HEK293T (cell line): ENCODE results near the gene KIF19.

Source experiments
- CTCF ChIA-PET: fragments of 350-600 bp; formaldehyde crosslinking; extraction: SDS; loops from one replicate; lab custom pipeline; 2021; ENCODE audit warnings: antibody characterized with exemption, inconsistent platforms; lab: Yijun Ruan, JAX
- POLR2A ChIA-PET: fragments of 350-600 bp; formaldehyde crosslinking; extraction: SDS; loops from one replicate; lab custom pipeline; 2020; ENCODE audit warnings: antibody characterized with exemption, inconsistent platforms; lab: Yijun Ruan, JAX
- DNase-seq: peaks from one replicate; pipeline ENCODE4 v3.0.0; 2012; ENCODE audit warnings: mixed read lengths; ENCODE audit errors: extremely low spot score
- ARNT ChIP-seq: fragments of 450-650 bp; IDR thresholded peaks from 2 replicates; pipeline ENCODE4 v1.6.1; 2017; ENCODE audit warnings: mild to moderate bottlenecking
- BHLHE40 ChIP-seq: fragments of 450-650 bp; IDR thresholded peaks from 2 replicates; pipeline ENCODE4 v1.6.1; 2016; ENCODE audit warnings: mild to moderate bottlenecking, moderate library complexity, borderline replicate concordance
- CTBP1 ChIP-seq: fragments of 450-650 bp; IDR thresholded peaks from 2 replicates; pipeline ENCODE4 v1.6.1; 2016; ENCODE audit warnings: borderline replicate concordance
- ELF4 ChIP-seq: fragments of 450-650 bp; IDR thresholded peaks from 2 replicates; pipeline ENCODE4 v1.6.1; 2017; ENCODE audit warnings: antibody characterized with exemption
- FOXA1 ChIP-seq: fragments of 450-650 bp; IDR thresholded peaks from 2 replicates; pipeline ENCODE4 v1.6.1; 2016; ENCODE audit warnings: mild to moderate bottlenecking
- FOXK2 ChIP-seq: fragments of 450-650 bp; IDR thresholded peaks from 2 replicates; pipeline ENCODE4 v1.6.1; 2016; ENCODE audit warnings: mild to moderate bottlenecking
- FOXM1 ChIP-seq: fragments of 450-650 bp; IDR thresholded peaks from 2 replicates; pipeline ENCODE4 v1.6.1; 2017; ENCODE audit warnings: mild to moderate bottlenecking, borderline replicate concordance
- HDGF ChIP-seq: fragments of 450-650 bp; IDR thresholded peaks from 2 replicates; pipeline ENCODE4 v1.6.1; 2017; ENCODE audit warnings: antibody characterized with exemption, borderline replicate concordance
- L3MBTL2 ChIP-seq: fragments of 450-650 bp; conservative IDR thresholded peaks from 2 replicates; pipeline ENCODE4 v1.6.1; 2016; ENCODE audit warnings: mild to moderate bottlenecking
- LEF1 ChIP-seq: fragments of 450-650 bp; IDR thresholded peaks from 2 replicates; pipeline ENCODE4 v1.6.1; 2017; ENCODE audit warnings: mild to moderate bottlenecking, borderline replicate concordance
- NFRKB ChIP-seq: fragments of 450-650 bp; IDR thresholded peaks from 2 replicates; pipeline ENCODE4 v1.6.1; 2016; ENCODE audit warnings: mild to moderate bottlenecking, moderate library complexity
- SP1 ChIP-seq: fragments of 450-650 bp; IDR thresholded peaks from 2 replicates; pipeline ENCODE4 v1.6.1; 2017
- SUZ12 ChIP-seq: fragments of 450-650 bp; IDR thresholded peaks from 2 replicates; pipeline ENCODE4 v1.6.1; 2016; ENCODE audit warnings: mild to moderate bottlenecking
- TARDBP ChIP-seq: fragments of 450-650 bp; IDR thresholded peaks from 2 replicates; pipeline ENCODE4 v1.6.1; 2016
- ZNF384 ChIP-seq: fragments of 450-650 bp; IDR thresholded peaks from 2 replicates; pipeline ENCODE4 v1.6.1; 2016
- TF ChIP-seq, protein P1 (sequence below): fragments of 450-650 bp; IDR thresholded peaks from 2 replicates; pipeline ENCODE4 v1.6.1; 2016

KIF19 gene

GRCh38 chr17:74334393-74335039 lies 8.5 kb downstream of the KIF19 start:
- no peak for DNase-seq
- TF ChIP-seq HDGF (no peak), FOXK2 (no peak), ARNT (no peak), SP1 (no peak), TARDBP (no peak), BHLHE40 (no peak), ELF4 (no peak), FOXA1 (no peak), SUZ12 (no peak), L3MBTL2 (no peak), NFRKB (no peak)
- TF ChIP-seq, protein P1, sequence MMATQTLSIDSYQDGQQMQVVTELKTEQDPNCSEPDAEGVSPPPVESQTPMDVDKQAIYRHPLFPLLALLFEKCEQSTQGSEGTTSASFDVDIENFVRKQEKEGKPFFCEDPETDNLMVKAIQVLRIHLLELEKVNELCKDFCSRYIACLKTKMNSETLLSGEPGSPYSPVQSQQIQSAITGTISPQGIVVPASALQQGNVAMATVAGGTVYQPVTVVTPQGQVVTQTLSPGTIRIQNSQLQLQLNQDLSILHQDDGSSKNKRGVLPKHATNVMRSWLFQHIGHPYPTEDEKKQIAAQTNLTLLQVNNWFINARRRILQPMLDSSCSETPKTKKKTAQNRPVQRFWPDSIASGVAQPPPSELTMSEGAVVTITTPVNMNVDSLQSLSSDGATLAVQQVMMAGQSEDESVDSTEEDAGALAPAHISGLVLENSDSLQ: no peak
- ChIA-PET POLR2A (no interaction called here), CTCF (no interaction called here)

- TF ChIP-seq BHLHE40 (no peak), SP1 (no peak), HDGF (no peak), SUZ12 (no peak), FOXK2 (no peak), ZNF384 (no peak), FOXM1 (no peak), CTBP1 (no peak), NFRKB (no peak), TARDBP (no peak), FOXA1 (no peak), LEF1 (no peak), L3MBTL2 (no peak), ARNT (no peak)
- TF ChIP-seq, protein P1: no peak
- CTCF ChIA-PET: no interaction called here
- POLR2A ChIA-PET: no interaction called here
- DNase-seq: no peak
Observed at GRCh38 chr17:74335529-74336062, 9.6 kb downstream of the KIF19 start.

GRCh38 chr17:74336307-74336706 lies 10.3 kb downstream of the KIF19 start:
- CTCF ChIA-PET: no interaction called here
- no peak for TF ChIP-seq CTBP1
- TF ChIP-seq, protein P1: no peak
- no peak for TF ChIP-seq L3MBTL2
- no peak for TF ChIP-seq FOXM1
- no peak for TF ChIP-seq TARDBP
- DNase-seq: no peak
- POLR2A ChIA-PET: no interaction called here

GRCh38 chr17:74337834-74338500 lies 11.9 kb downstream of the KIF19 start:
- ChIA-PET POLR2A (no interaction called here), CTCF (no interaction called here)
- no peak for TF ChIP-seq FOXK2
- TF ChIP-seq BHLHE40: no peak
- no peak for TF ChIP-seq FOXM1
- no peak for TF ChIP-seq CTBP1
- TF ChIP-seq HDGF: no peak
- no peak for TF ChIP-seq ARNT
- TF ChIP-seq SUZ12: no peak
- TF ChIP-seq ZNF384: no peak
- no peak for TF ChIP-seq ELF4
- no peak for TF ChIP-seq FOXA1
- no peak for TF ChIP-seq NFRKB
- no peak for TF ChIP-seq SP1
- TF ChIP-seq, protein P1: no peak
- no peak for TF ChIP-seq L3MBTL2
- DNase-seq: no peak

- TF ChIP-seq SUZ12: no peak
- POLR2A ChIA-PET: no interaction called here
- no peak for DNase-seq
- CTCF ChIA-PET: interaction anchor here (0.6 kb wide), 1 partner anchor 140 kb away, joined by 3 read pairs; no protein-coding TSS in a partner anchor
Observed at GRCh38 chr17:74339537-74340195, 13.6 kb downstream of the KIF19 start.
